Activated CD4-positive, alpha-beta T cell treated with anti-CD3 and anti-CD28 coated beads, Interleukin-2, Interleukin-4, amounts not matched to agents 100 ng/mL and 50 ng/mL, durations not matched to agents 16 hours and 8 hours (primary cell): Measurements from ENCODE around the gene ELF5.

Source experiments
- DNase-seq: peaks from one replicate; pipeline ENCODE4 v3.0.0-alpha.2; 2020; ENCODE audit warnings: low spot score

Gene ELF5

GRCh38 chr11:34513682-34514449, at the start of gene ELF5:
Gene ELF5 (minus strand): TSS chr11:34513794. CDS start chr11:34505749, 8,045 bp downstream.
- no peak for DNase-seq

GRCh38 chr11:34562976-34563375, 49.4 kb upstream of the ELF5 start:
- no peak for DNase-seq

- DNase-seq: no peak
These were observed 46.9 kb upstream of the ELF5 start for GRCh38 chr11:34560511-34560910.

- DNase-seq: no peak
These were observed 45.1 kb upstream of the ELF5 start for GRCh38 chr11:34558673-34559072.

GRCh38 chr11:34558211-34558610, 44.6 kb upstream of the ELF5 start:
- no peak for DNase-seq

GRCh38 chr11:34552270-34552669, 38.7 kb upstream of the ELF5 start:
- no peak for DNase-seq

GRCh38 chr11:34549271-34549670, 35.7 kb upstream of the ELF5 start:
- DNase-seq: no peak

GRCh38 chr11:34548278-34548677, 34.7 kb upstream of the ELF5 start:
- DNase-seq: no peak

GRCh38 chr11:34546511-34547209, 33.1 kb upstream of the ELF5 start:
- DNase-seq: no peak

GRCh38 chr11:34542089-34542488, 28.5 kb upstream of the ELF5 start:
- DNase-seq: no peak

- no peak for DNase-seq
These were observed 27.3 kb upstream of the ELF5 start for GRCh38 chr11:34540870-34541269.

- DNase-seq: no peak
These were observed 24.0 kb upstream of the ELF5 start for GRCh38 chr11:34537636-34538035.

- no peak for DNase-seq
These were observed 22.5 kb upstream of the ELF5 start for GRCh38 chr11:34536056-34536455.

GRCh38 chr11:34534826-34535225, 21.2 kb upstream of the ELF5 start:
- no peak for DNase-seq

GRCh38 chr11:34531663-34532062, 18.1 kb upstream of the ELF5 start:
- DNase-seq: no peak

GRCh38 chr11:34530545-34531234, 17.1 kb upstream of the ELF5 start:
- DNase-seq: no peak

GRCh38 chr11:34529643-34530042, 16.0 kb upstream of the ELF5 start:
- no peak for DNase-seq

- DNase-seq: no peak
These were observed 14.5 kb upstream of the ELF5 start for GRCh38 chr11:34528072-34528471.

- no peak for DNase-seq
These were observed 12.5 kb upstream of the ELF5 start for GRCh38 chr11:34525888-34526657.

- no peak for DNase-seq
These were observed 11.5 kb upstream of the ELF5 start for GRCh38 chr11:34525098-34525497.

- no peak for DNase-seq
These were observed 11.1 kb upstream of the ELF5 start for GRCh38 chr11:34524696-34525095.

GRCh38 chr11:34523053-34523452, 9.5 kb upstream of the ELF5 start:
- DNase-seq: no peak
